IMR-90 (cell line): ENCODE measurements around the gene SH3TC1. TPM values are rescaled to one million over a fixed set of nuclear protein-coding genes. Genes with fewer than 3 reads are reported as not detected.

Experiments
- ATAC-seq: fragments of 200-7000 bp; cut with Tn5 transposase; 2 replicates; pipeline ENCODE4 v1.9.1; 2020; ENCODE audit warnings: low read depth, mild to moderate bottlenecking, moderate library complexity
- BruUV-seq: library from RNA; stranded (reverse); fragments of 400-500 nt; replicated peaks from 2 replicates; lab custom pipeline; 2021; lab: Mats Ljungman, UMichigan
- CTCF ChIA-PET: fragments of 300-600 bp; formaldehyde crosslinking; extraction: SDS; loops from one replicate; lab custom pipeline; 2021; ENCODE audit warnings: antibody characterized with exemption; lab: Yijun Ruan, JAX
- POLR2A ChIA-PET: fragments of 300-600 bp; sonication (Branson Sonifier 250); formaldehyde crosslinking; loops from one replicate; lab custom pipeline; 2022; ENCODE audit warnings: antibody characterized with exemption; ENCODE audit not compliant: unreplicated experiment; lab: Charles Lee
- DNase-seq: peaks from one replicate; pipeline ENCODE4 v3.0.0; 2013
- H2AFZ ChIP-seq: replicated peaks from 2 replicates; pipeline ENCODE3; 2013; ENCODE audit warnings: low read length, mild to moderate bottlenecking; ENCODE audit not compliant: poor library complexity
- H2AK5ac ChIP-seq: 2 replicates; pipeline ENCODE4 v1.6.1; 2013; ENCODE audit warnings: low read depth, low read length, inconsistent platforms
- H2AK9ac ChIP-seq: replicated peaks from 2 replicates; pipeline ENCODE3; 2013; ENCODE audit warnings: mild to moderate bottlenecking, low read depth, low read length, moderate library complexity; ENCODE audit not compliant: poor library complexity
- H2BK120ac ChIP-seq: 2 replicates; pipeline ENCODE4 v1.6.1; 2013; ENCODE audit warnings: low read depth, low read length, inconsistent platforms
- H2BK15ac ChIP-seq: 3 replicates; pipeline ENCODE4 v1.6.1; 2013; ENCODE audit warnings: low read depth, low read length, inconsistent platforms
- H2BK20ac ChIP-seq: 2 replicates; pipeline ENCODE4 v1.6.1; 2013; ENCODE audit warnings: low read depth, mild to moderate bottlenecking, inconsistent platforms, low read length, moderate library complexity
- H2BK5ac ChIP-seq: 2 replicates; pipeline ENCODE4 v1.6.1; 2013; ENCODE audit warnings: mild to moderate bottlenecking, low read depth, low read length, inconsistent platforms; ENCODE audit not compliant: poor library complexity, severe bottlenecking
- H3K14ac ChIP-seq: replicated peaks from 2 replicates; pipeline ENCODE4 v1.6.1; 2013; ENCODE audit warnings: low read depth, low read length, inconsistent platforms
- H3K18ac ChIP-seq: 2 replicates; pipeline ENCODE4 v1.6.1; 2013; ENCODE audit warnings: low read depth, low read length, control low read depth
- H3K23ac ChIP-seq: 2 replicates; pipeline ENCODE4 v1.6.1; 2013; ENCODE audit warnings: low read depth, low read length, inconsistent platforms
- H3K27ac ChIP-seq: 2 replicates; pipeline ENCODE4 v1.5.1; 2013; ENCODE audit warnings: mild to moderate bottlenecking, control low read depth, low read length; ENCODE audit not compliant: insufficient read depth
- H3K27me3 ChIP-seq: 2 replicates; pipeline ENCODE4 v1.6.1; 2013; ENCODE audit warnings: low read length; ENCODE audit not compliant: control insufficient read depth, insufficient read depth
- H3K36me3 ChIP-seq: 2 replicates; pipeline ENCODE4 v1.6.1; 2013; ENCODE audit warnings: low read length, mixed read lengths; ENCODE audit not compliant: control insufficient read depth, insufficient read depth
- H3K4ac ChIP-seq: 2 replicates; pipeline ENCODE4 v1.6.1; 2013; ENCODE audit warnings: low read depth, low read length, inconsistent platforms
- H3K4me1 ChIP-seq: 2 replicates; pipeline ENCODE4 v1.6.1; 2013; ENCODE audit warnings: low read length, mixed read lengths; ENCODE audit not compliant: control insufficient read depth, insufficient read depth
- H3K4me2 ChIP-seq: 2 replicates; pipeline ENCODE4 v1.6.1; 2013; ENCODE audit warnings: low read depth, mild to moderate bottlenecking, control low read depth, low read length, moderate library complexity
- H3K4me3 ChIP-seq: 2 replicates; pipeline ENCODE4 v1.5.1; 2013; ENCODE audit warnings: low read depth, mild to moderate bottlenecking, control low read depth, low read length, moderate library complexity; ENCODE audit not compliant: insufficient read depth
- H3K56ac ChIP-seq: 2 replicates; pipeline ENCODE4 v1.6.1; 2013; ENCODE audit warnings: low read length, inconsistent platforms; ENCODE audit not compliant: insufficient read depth; ENCODE audit errors: extremely low read depth
- H3K79me1 ChIP-seq, 2 experiments: 2 replicates each; pipeline ENCODE4 v1.6.1; 2013; ENCODE audit warnings: low read length in 2 of 2, inconsistent platforms in 1 of 2, low read depth in 1 of 2
- H3K9ac ChIP-seq: 2 replicates; pipeline ENCODE4 v1.6.1; 2013; ENCODE audit warnings: low read depth, low read length, control low read depth
- H3K9me1 ChIP-seq: 2 replicates; pipeline ENCODE4 v1.6.1; 2013; ENCODE audit warnings: low read length, inconsistent platforms; ENCODE audit not compliant: insufficient read depth
- H3K9me3 ChIP-seq: 2 replicates; pipeline ENCODE4 v1.6.1; 2013; ENCODE audit warnings: low read length; ENCODE audit not compliant: control insufficient read depth, insufficient read depth
- H4K20me1 ChIP-seq: 2 replicates; pipeline ENCODE4 v1.6.1; 2013; ENCODE audit warnings: low read length, inconsistent platforms; ENCODE audit not compliant: insufficient read depth
- H4K5ac ChIP-seq: 2 replicates; pipeline ENCODE4 v1.6.1; 2013; ENCODE audit warnings: mild to moderate bottlenecking, low read depth, low read length, control low read depth
- H4K8ac ChIP-seq, 2 experiments: 2 replicates each; pipeline ENCODE4 v1.6.1; 2013; ENCODE audit warnings: low read depth in 2 of 2, low read length in 2 of 2, control low read depth in 1 of 2, inconsistent platforms in 1 of 2
- H4K91ac ChIP-seq: 2 replicates; pipeline ENCODE4 v1.6.1; 2013; ENCODE audit warnings: low read depth, low read length, inconsistent platforms; ENCODE audit not compliant: insufficient read depth
- CEBPB ChIP-seq: IDR thresholded peaks from 2 replicates; pipeline ENCODE4 v1.6.1; 2012; ENCODE audit warnings: low read depth, low read length, improper control_type of control experiment
- FOS ChIP-seq: fragments of 150-350 bp; IDR thresholded peaks from 2 replicates; pipeline ENCODE4 v1.6.1; 2016; ENCODE audit warnings: low read depth, low read length
- USF2 ChIP-seq: fragments of 150-350 bp; IDR thresholded peaks from 2 replicates; pipeline ENCODE4 v1.6.1; 2017; ENCODE audit warnings: mild to moderate bottlenecking, antibody characterized with exemption, low read length, low read depth
- WGBS, 2 experiments: methylation state at CpG; one replicate each; pipeline versions ENCODE4 v1.1.5 to v1.1.7; 2013; ENCODE audit warnings: missing lambda C conversion rate in 2 of 2; ENCODE audit not compliant: insufficient read length in 1 of 2; ENCODE audit errors: extremely low coverage in 2 of 2; 5-methylcytosine and 5-hydroxymethylcytosine counted together
- dilution Hi-C: fragments of 300-500 bp; cut with HindIII; formaldehyde crosslinking; loops from one replicate; pipeline ENCODE4 v1.14.3; 2018; ENCODE audit warnings: low sequenced_read_pairs; ENCODE audit not compliant: unreplicated experiment
- in situ Hi-C: fragments of 300-500 bp; cut with MboI; formaldehyde crosslinking; loops from 3 replicates; pipeline ENCODE4 v1.14.3; 2019; ENCODE audit warnings: low sequenced_read_pairs, inconsistent platforms, mixed read lengths
- intact Hi-C: fragments of 100-400 bp; cut with micrococcal nuclease; formaldehyde crosslinking; loops from 2 replicates; pipeline ENCODE4 v1.10.0; 2022
- polyA plus RNA-seq, 3 experiments: library from polyadenylated mRNA; depleted of rRNA; stranded (reverse); fragments of >200 nt; gene quantifications; 2 replicates each; pipeline ENCODE4 v1.2.3, GENCODE V29; 2012; ENCODE audit warnings: low replicate concordance in 1 of 3
- total RNA-seq: library from RNA; depleted of rRNA; stranded (reverse); fragments of >200 nt; gene quantifications from 2 replicates; pipeline ENCODE4 v1.2.3, GENCODE V29; 2012

SH3TC1 gene
- total and polyA plus RNA-seq, 2 of the 4 experiments (the other 2 are of a cell fraction): 1.6 to 2.2 TPM

GRCh38 chr4:8205749-8206611 lies 6.9 kb downstream of the SH3TC1 start:
- Histone ChIP-seq H2AFZ (no peak overlapping the region), H2BK120ac (no peak overlapping the region), H3K9me3 (no peaks in the 10 kb centered on the region), H3K56ac (no peak overlapping the region), H3K18ac (no peak overlapping the region), H2BK15ac (no peak overlapping the region), H4K20me1 (no peaks in the 10 kb centered on the region), H3K27me3 (peaks cover 8% of the 10 kb centered on the region), H3K4me1 (peaks cover 3% of the 10 kb centered on the region; the same call in 1 of the 2 replicates), H3K23ac (no peak overlapping the region), H2BK20ac (no peak overlapping the region), H3K9me1 (no peaks in the 10 kb centered on the region), H2BK5ac (no peak overlapping the region), H3K4me3 (no peak overlapping the region), H3K4me2 (no peak overlapping the region), H4K91ac (no peak overlapping the region), H2AK9ac (no peak overlapping the region), H3K27ac (no peak overlapping the region), H2AK5ac (no peak overlapping the region), H4K8ac (no peak overlapping the region), H3K4ac (no peak overlapping the region), H3K14ac (no peak overlapping the region), H3K36me3 (no peaks in the 10 kb centered on the region), H3K9ac (no peak overlapping the region), H4K5ac (no peak overlapping the region), H3K79me1 (no peaks in the 10 kb centered on the region)
- no peak for DNase-seq
- CTCF ChIA-PET: no interaction called here
- 93% methylated on average over 8 of the region's 26 CpGs; no CpG with 5 or more reads in 1 of the 2 experiments for whole genome bisulfite sequencing, 2 experiments
- dilution Hi-C loops: no loop called here
- ATAC-seq: no peak
- POLR2A ChIA-PET: interaction anchor here (0.6 kb wide), 1 partner anchor 209 kb away, joined by 3 read pairs; no protein-coding TSS in a partner anchor
- intact Hi-C loops: no loop called here
- in situ Hi-C loops: loop anchor here (25.0 kb wide), 1 partner anchor 406 kb away; no protein-coding TSS in a partner anchor
- no peak for TF ChIP-seq USF2
- TF ChIP-seq CEBPB: no peak
- TF ChIP-seq FOS: no peak
- BruUV-seq: no TSS peak
